Activated CD4-positive, alpha-beta memory T cell treated with anti-CD3 and anti-CD28 coated beads for 36 hours (primary cell): Measurements from ENCODE around the gene KAZN. TPM values are rescaled to one million over a fixed set of nuclear protein-coding genes. Genes with fewer than 3 reads are reported as not detected.

Experiments used
- CTCF ChIA-PET: fragments of 350-600 bp; sonication (Branson Sonifier 250); formaldehyde crosslinking; loops from one replicate; lab custom pipeline; 2021; ENCODE audit warnings: antibody characterized with exemption, inconsistent platforms; lab: Charles Lee
- POLR2A ChIA-PET: fragments of 350-600 bp; sonication (Branson Sonifier 250); formaldehyde crosslinking; loops from one replicate; lab custom pipeline; 2021; ENCODE audit warnings: antibody characterized with exemption; lab: Charles Lee
- DNase-seq: peaks from one replicate; pipeline ENCODE4 v3.0.0-alpha.2; 2020
- H3K27ac Mint-ChIP-seq: one replicate; pipeline ENCODE4 v1.8.0; 2021; ENCODE audit warnings: mixed read lengths
- H3K27me3 Mint-ChIP-seq: one replicate; pipeline ENCODE4 v1.8.0; 2021; ENCODE audit warnings: mixed read lengths
- H3K36me3 Mint-ChIP-seq: one replicate; pipeline ENCODE4 v1.8.0; 2021; ENCODE audit warnings: mixed read lengths
- H3K4me1 Mint-ChIP-seq: one replicate; pipeline ENCODE4 v1.8.0; 2021; ENCODE audit warnings: low read depth, mixed read lengths
- H3K4me3 Mint-ChIP-seq: one replicate; pipeline ENCODE4 v1.8.0; 2021; ENCODE audit warnings: mild to moderate bottlenecking, mixed read lengths
- H3K9me3 Mint-ChIP-seq: one replicate; pipeline ENCODE4 v1.8.0; 2021; ENCODE audit warnings: mixed read lengths
- intact Hi-C: fragments of 100-400 bp; cut with micrococcal nuclease; formaldehyde crosslinking; loops from one replicate; pipeline ENCODE4 v1.15.1; 2023
- total RNA-seq, 2 experiments: library from RNA; stranded (reverse); gene quantifications; one replicate each; pipeline ENCODE4 v1.2.3, GENCODE V29; 2021

KAZN gene
- total RNA-seq, 2 experiments from 2014 or later = 0.31 to 0.33 TPM

DNA sequence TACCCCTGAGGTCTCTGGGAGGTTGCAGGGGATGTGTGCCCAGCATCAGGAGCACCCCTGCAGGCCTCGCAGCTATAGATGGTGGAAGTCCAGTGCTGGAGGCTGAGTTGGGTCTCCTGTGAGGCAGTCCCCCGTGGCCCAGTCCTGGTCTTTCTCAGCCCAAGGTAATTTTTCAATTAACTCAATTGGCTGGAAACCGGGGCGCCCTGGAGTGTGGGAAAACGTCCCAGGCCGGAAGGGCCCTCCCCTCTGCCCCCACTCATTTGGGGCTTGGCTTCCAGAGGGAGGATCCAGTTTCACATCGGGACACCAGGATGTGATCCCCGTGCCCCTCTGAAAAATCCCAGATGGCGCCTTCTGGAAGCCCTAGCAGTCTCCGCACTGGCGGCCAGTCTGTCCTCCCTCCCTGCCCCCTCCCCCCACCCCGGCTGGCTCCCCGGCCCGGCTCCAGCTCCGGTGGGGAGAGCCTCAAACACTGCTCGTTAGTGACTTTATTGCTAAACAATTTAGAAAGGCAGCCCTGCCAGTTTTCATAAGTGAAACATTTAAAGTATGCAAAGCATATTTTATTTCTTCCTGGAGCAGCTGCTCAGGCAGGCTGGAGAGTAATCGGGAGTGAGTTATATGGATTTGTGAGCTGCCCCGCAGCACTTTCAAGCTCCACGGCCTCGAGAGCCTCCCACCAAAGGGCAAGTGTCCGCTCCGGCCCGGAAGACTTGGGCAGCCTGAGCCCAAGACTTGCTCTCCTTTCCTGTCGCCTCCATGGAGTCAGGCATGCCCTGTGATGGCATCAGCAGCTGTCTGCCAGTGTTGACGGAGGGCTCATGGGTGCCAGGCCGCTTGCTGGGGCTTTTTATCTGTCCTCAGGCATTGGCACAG lies 346.9 kb downstream of the KAZN start:
- Mint-ChIP-seq H3K27ac (no peak overlapping the region), H3K4me3 (no peak overlapping the region), H3K9me3 (no peaks in the 10 kb centered on the region), H3K36me3 (no peaks in the 10 kb centered on the region), H3K27me3 (no peaks in the 10 kb centered on the region), H3K4me1 (no peaks in the 10 kb centered on the region)
- intact Hi-C loops = no loop called here
- POLR2A ChIA-PET = no interaction called here
- CTCF ChIA-PET = no interaction called here
- DNase-seq = no peak

DNA sequence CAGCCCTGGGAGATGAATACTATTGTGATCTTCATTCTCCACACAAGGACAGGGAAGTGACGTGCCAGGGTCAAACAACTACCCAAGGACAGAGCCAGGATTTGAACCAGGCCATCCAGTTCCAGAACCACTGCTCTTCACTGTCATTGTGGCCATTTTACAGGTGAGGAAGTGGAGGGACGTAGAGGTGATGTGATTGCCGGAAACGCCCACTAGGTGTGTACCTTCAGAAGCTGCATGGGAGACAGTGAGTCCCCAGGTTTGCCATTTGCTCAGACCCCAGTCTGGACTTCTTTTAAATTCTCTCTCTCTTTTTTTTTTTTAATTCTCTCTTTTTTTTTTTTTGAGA lies 347.5 kb downstream of the KAZN start:
- intact Hi-C loops = no loop called here
- POLR2A ChIA-PET = no interaction called here
- Mint-ChIP-seq H3K4me1 (no peaks in the 10 kb centered on the region), H3K27ac (no peak overlapping the region), H3K4me3 (no peak overlapping the region), H3K27me3 (no peaks in the 10 kb centered on the region), H3K36me3 (no peaks in the 10 kb centered on the region), H3K9me3 (no peaks in the 10 kb centered on the region)
- CTCF ChIA-PET = no interaction called here
- DNase-seq = no peak

DNA sequence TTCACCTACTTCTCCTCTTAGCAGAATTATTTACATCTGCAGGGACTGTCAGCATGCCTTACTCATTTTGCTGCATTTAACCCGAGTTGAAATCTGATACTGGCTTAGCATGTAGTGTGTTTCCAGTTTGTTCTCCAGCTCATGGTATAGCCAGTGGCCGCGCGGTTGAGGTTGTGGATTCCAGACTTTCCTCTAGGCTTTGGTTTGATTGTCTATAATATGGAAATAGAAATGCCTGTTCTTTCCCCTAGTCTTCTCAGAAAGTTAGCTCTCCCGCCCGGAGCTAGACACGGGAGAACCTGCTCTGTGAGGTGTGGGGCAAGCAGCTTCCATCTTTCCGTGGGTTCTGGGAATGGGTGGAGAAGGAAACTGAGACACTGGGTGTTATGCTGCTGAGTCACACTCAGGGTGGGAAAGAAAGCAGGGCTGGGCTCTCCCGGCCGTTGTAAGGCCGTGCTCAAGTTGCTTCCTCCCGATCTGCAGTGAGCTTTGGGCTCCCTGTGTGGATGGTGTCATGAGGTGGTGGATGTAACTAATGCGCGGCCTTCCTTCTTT lies 348.3 kb downstream of the KAZN start:
- ChIA-PET CTCF (no interaction called here), POLR2A (no interaction called here)
- intact Hi-C loops = no loop called here
- no peak for DNase-seq
- Mint-ChIP-seq H3K36me3 (no peaks in the 10 kb centered on the region), H3K4me3 (no peak overlapping the region), H3K9me3 (no peaks in the 10 kb centered on the region), H3K27ac (no peak overlapping the region), H3K27me3 (no peaks in the 10 kb centered on the region), H3K4me1 (no peaks in the 10 kb centered on the region)

DNA sequence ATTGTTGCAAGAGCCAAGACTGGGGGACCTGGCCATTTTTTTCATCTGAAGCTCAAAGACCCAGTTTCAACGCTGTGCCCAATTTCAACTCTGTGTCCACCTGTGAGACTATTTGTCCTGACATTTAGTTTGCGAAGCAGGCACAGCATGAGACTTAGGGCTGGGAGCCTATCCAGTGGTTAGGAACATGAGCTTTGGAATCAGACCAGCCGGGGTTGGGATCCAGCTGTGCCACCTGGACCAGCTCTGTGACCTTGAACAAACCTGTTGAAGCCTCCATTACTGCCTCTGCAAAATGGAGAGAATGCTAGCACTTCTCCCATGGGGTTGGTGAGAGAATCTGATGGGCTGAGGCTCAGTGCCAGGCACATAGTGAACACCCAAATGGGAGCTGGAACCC lies 348.9 kb downstream of the KAZN start:
- no peaks in the 10 kb centered on the region for H3K27me3 Mint-ChIP-seq
- DNase-seq = no peak

DNA sequence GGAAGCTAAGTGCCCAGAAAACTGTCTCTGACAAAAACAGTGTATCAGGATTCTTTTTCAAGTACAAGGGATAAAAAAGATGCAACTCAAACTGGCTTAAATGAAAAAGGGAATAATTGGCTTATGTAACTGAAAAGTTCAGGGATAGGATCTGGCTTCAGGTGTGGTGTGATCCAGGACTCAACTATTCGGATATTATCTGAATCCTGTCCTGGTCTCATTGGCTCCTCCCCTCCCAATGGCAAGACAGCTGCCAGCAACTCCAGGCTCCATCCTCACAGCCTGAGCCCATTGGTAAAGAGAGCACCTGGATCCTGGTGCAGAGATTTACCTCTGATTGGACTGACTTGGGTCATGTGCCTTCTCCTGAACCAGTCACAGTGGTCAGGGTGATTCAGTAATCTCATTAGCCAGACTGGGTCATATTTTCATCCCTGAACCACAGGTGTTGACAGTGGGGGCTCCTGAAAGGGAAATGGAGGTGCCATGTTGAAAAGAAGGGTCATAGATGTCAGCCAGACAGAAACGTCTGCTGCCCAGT lies 349.7 kb downstream of the KAZN start:
- Mint-ChIP-seq H3K27ac (no peak overlapping the region), H3K36me3 (no peaks in the 10 kb centered on the region), H3K27me3 (no peaks in the 10 kb centered on the region), H3K4me3 (no peak overlapping the region), H3K4me1 (no peaks in the 10 kb centered on the region), H3K9me3 (no peaks in the 10 kb centered on the region)
- CTCF ChIA-PET = no interaction called here
- POLR2A ChIA-PET = no interaction called here
- DNase-seq = no peak
- intact Hi-C loops = no loop called here

More for the DNA sequence above, 348.9 kb downstream of the KAZN start:
- H3K4me3 Mint-ChIP-seq = no peak overlapping the region
- H3K4me1 Mint-ChIP-seq = no peaks in the 10 kb centered on the region
- no peaks in the 10 kb centered on the region for H3K36me3 Mint-ChIP-seq
- intact Hi-C loops = no loop called here
- H3K27ac Mint-ChIP-seq = no peak overlapping the region
- ChIA-PET POLR2A (no interaction called here), CTCF (no interaction called here)
- H3K9me3 Mint-ChIP-seq = no peaks in the 10 kb centered on the region

DNA sequence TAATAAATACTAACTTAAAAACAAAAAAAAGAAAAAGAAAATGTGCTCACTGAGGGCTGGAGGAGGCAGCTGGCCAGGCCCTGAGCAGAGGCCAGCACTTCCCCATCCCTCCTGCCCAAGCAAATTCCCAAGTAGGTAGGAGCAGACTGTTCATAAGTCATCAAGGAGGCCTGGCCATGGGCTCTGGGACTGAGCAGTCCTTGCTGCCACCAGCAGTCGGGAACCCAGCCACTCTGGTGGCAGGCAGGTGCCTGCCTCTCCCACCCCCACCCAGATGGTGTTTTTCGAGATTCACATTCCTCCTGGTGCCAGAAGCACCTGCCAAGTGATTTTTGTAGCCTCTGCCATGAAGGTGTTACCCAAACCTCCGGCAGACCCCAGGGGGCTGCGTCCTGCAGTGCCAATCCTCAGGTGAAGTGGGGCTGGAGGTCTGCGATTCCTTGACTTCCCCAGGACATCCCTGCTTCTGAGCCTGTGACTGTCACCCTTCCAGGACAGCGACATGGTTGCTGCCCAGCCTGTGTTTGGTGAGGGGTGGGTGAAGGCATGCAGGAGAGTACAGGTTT lies 350.9 kb downstream of the KAZN start:
- ChIA-PET CTCF (no interaction called here), POLR2A (no interaction called here)
- no peaks in the 10 kb centered on the region for H3K36me3 Mint-ChIP-seq
- no peak for DNase-seq
- no peak overlapping the region for H3K4me3 Mint-ChIP-seq
- H3K27me3 Mint-ChIP-seq = no peaks in the 10 kb centered on the region
- intact Hi-C loops = no loop called here
- no peak overlapping the region for H3K27ac Mint-ChIP-seq
- H3K4me1 Mint-ChIP-seq = no peaks in the 10 kb centered on the region
- H3K9me3 Mint-ChIP-seq = no peaks in the 10 kb centered on the region

DNA sequence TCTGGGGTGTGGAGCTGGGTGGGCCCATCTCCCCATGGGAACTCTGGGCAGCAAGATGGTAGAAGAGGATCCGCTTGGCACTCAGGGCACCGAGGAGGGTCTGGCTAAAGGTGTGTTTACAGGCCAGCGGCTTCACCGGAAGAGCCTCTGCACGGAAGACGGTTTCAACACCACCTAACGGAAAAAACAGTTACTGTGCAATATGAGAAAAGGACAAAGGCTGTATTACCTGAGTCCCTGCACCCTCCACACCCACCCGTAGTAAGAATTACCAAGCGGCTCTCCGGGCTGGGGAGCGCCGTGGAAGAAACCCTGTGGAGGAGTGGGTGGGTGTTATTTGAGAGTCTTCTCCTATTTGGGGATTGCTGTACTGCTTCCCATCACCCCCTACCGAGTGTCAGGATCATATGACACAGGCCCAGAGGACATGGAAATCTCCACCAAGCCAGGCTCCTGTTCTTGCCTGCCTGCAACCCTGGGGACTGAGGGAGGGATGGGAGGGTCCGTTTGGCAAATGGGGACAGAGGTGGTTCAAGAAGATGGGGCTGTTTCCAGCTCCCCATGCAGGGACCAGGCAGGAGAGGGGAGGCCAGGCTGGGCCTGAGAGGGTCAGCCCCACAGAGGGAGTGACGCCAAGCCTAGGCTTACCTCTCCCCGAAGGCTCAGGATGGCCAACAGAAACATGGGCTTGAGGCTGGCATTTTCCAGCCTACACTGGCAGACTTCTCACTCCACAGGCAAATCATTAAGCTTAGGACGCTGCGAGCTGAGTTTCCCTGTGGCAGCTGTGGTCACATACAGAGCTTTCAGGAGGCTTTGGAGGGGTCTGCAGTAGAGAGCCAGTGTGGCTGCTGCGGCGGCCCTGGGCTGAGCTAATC lies 351.6 kb downstream of the KAZN start:
- no peak overlapping the region for H3K27ac Mint-ChIP-seq
- H3K9me3 Mint-ChIP-seq = no peaks in the 10 kb centered on the region
- no peaks in the 10 kb centered on the region for H3K27me3 Mint-ChIP-seq
- POLR2A ChIA-PET = no interaction called here
- intact Hi-C loops = no loop called here
- H3K4me3 Mint-ChIP-seq = no peak overlapping the region
- no peak for DNase-seq
- CTCF ChIA-PET = no interaction called here
- no peaks in the 10 kb centered on the region for H3K4me1 Mint-ChIP-seq
- H3K36me3 Mint-ChIP-seq = no peaks in the 10 kb centered on the region

DNA sequence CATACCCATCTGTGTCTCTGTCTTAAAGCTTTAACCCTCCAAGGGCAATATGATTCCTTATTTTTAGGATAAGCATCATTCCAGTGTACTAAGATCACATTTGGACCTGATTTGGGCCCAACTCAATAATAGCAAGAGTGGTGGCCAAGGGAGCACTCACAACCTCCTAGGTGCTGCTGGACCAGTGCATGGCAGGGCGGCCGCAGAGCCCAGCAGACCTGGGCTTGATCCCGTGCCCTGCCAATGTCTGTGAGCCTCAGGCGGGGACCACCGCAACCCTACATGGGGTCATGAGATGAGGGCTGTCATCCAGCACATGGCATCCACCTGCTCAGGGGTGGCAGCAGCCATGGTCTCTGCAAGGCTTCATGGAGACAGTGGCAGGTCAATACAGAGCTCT lies 353.3 kb downstream of the KAZN start:
- DNase-seq = no peak
- CTCF ChIA-PET = no interaction called here

DNA sequence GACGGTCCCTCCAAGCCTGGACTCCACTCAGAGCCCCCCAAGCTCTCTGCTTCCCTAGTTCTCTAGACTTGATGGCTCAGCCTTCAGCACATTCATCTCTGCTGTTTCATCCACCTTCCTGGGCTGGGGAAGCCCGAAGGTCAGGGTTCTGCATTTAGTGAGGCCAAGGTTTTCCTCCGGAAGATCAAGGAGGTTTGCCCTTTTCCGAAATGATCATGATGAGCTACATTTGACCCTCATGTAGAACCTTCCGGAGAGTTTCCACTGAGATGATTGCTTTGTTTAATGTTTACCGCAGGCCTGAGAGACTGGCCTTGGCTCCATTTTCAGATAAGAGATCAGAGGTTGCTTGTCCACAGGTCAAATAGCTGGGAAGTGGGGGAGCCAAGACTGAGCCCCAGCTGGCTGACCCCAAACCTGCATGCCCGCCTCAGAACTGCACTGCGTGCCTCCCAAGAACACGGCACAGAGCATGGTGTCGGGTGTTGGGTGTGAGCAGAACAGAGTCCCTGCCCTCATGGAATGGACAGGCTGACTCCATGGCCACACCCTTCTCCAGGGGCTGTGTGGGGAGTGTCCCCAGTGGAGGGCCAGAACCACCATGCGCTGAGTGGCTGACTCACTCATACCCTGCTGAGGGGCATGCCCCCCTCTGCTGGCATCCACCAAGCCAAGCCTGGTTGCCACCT lies 354.3 kb downstream of the KAZN start:
- H3K27me3 Mint-ChIP-seq = no peaks in the 10 kb centered on the region
- no peak overlapping the region for H3K4me3 Mint-ChIP-seq
- no peak for DNase-seq
- ChIA-PET CTCF (no interaction called here), POLR2A (no interaction called here)
- no peaks in the 10 kb centered on the region for H3K36me3 Mint-ChIP-seq
- no peaks in the 10 kb centered on the region for H3K4me1 Mint-ChIP-seq
- intact Hi-C loops = no loop called here
- H3K9me3 Mint-ChIP-seq = no peaks in the 10 kb centered on the region
- no peak overlapping the region for H3K27ac Mint-ChIP-seq

More for the DNA sequence above, 353.3 kb downstream of the KAZN start:
- Mint-ChIP-seq H3K27me3 (no peaks in the 10 kb centered on the region), H3K27ac (no peak overlapping the region), H3K4me3 (no peak overlapping the region), H3K9me3 (no peaks in the 10 kb centered on the region), H3K4me1 (no peaks in the 10 kb centered on the region), H3K36me3 (no peaks in the 10 kb centered on the region)
- POLR2A ChIA-PET = no interaction called here
- intact Hi-C loops = no loop called here

DNA sequence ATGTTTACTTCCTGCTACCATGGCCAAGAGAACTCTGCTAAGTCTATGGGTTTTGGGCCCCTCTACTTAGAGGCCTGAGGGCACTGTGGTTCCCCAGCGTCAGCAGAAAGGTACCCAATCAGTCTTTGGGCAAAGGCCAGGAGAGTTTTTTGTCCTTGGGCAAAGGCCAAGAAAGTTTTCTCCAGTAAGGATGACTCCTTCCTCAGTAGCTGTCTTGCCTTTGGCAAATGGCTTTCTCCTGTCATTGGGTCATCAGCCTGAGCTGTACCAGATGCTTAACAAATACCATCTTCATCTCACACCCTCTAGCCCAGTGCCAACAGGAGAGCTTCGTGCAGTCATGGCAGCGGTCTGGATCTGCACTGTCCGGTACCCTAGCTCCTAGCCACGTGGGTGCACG lies 355.7 kb downstream of the KAZN start:
- DNase-seq = no peak
- Mint-ChIP-seq H3K4me3 (no peak overlapping the region), H3K27ac (no peak overlapping the region), H3K27me3 (no peaks in the 10 kb centered on the region), H3K36me3 (no peaks in the 10 kb centered on the region), H3K4me1 (no peaks in the 10 kb centered on the region), H3K9me3 (no peaks in the 10 kb centered on the region)
- intact Hi-C loops = no loop called here
- ChIA-PET CTCF (interaction anchor here (0.6 kb wide), 1 partner anchor 95 kb away, joined by 4 read pairs; no protein-coding TSS in a partner anchor), POLR2A (no interaction called here)

DNA sequence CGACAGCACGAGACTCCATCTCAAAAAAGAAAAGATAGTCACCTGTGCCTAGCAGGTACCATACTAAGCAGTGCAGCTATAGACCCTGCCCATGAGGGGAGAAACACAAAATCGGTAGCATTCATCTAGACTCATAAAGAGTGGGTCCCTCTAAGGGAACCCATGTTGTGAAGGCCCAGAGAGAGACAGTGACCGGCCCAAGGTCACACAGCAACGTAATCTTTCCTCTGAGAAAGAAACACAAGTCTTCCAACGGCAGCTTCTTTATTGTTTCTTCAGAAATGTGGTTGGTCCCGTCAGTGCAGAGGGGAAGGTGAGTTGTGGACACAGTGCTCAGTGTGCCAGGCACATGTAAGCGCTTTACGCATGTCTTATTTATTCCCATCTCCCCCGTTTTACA lies 356.4 kb downstream of the KAZN start:
- Mint-ChIP-seq H3K36me3 (no peaks in the 10 kb centered on the region), H3K27me3 (no peaks in the 10 kb centered on the region), H3K4me3 (no peak overlapping the region), H3K4me1 (no peaks in the 10 kb centered on the region), H3K9me3 (no peaks in the 10 kb centered on the region), H3K27ac (no peak overlapping the region)
- CTCF ChIA-PET = no interaction called here
- DNase-seq = no peak
- intact Hi-C loops = no loop called here
- POLR2A ChIA-PET = no interaction called here
